Spleen (tissue), 11 donors: ENCODE data around the gene CSTB. TPM values are rescaled to one million over a fixed set of nuclear protein-coding genes. Genes with fewer than 3 reads are reported as not detected.
A peak's percentile ranks its signal among the peaks of the same experiment; 100 is the strongest.

Experiments
- DNase-seq: peaks from one replicate; pipeline ENCODE4 v3.0.0-alpha.2; 2020
- H3K27ac ChIP-seq, 8 donors: fragments of 200-600 bp; sonication (generic) in 7 of 8; 1 replicate in 4 of 8; 2 replicates in 4 of 8; pipeline versions ENCODE4 v1.5.0 to v1.8.0; 2016 to 2021; ENCODE audit warnings: inconsistent platforms in 4 of 8, mild to moderate bottlenecking in 4 of 8, moderate library complexity in 1 of 8
- H3K27me3 ChIP-seq, 7 donors: fragments of 200-600 bp; sonication (generic) in 6 of 7; replicated peaks in 1 of 7; 1 replicate in 4 of 7; 2 replicates in 3 of 7; pipeline versions ENCODE4 v1.5.0 to v1.8.0; 2016 to 2021; ENCODE audit warnings: inconsistent platforms in 3 of 7, mild to moderate bottlenecking in 1 of 7
- H3K36me3 ChIP-seq, 6 donors: fragments of 200-600 bp; sonication (generic) in 5 of 6; 1 replicate in 4 of 6; 2 replicates in 2 of 6; pipeline versions ENCODE4 v1.5.0 to v1.8.0; 2016 to 2021; ENCODE audit warnings: inconsistent platforms in 2 of 6
- H3K4me1 ChIP-seq, 6 donors: fragments of 200-600 bp; sonication (generic) in 5 of 6; 1 replicate in 3 of 6; 2 replicates in 3 of 6; pipeline versions ENCODE4 v1.5.0 to v1.8.0; 2016 to 2021; ENCODE audit warnings: inconsistent platforms in 3 of 6
- H3K4me3 ChIP-seq, 8 donors: fragments of 200-600 bp; sonication (generic) in 7 of 8; 1 replicate in 4 of 8; 2 replicates in 4 of 8; pipeline versions ENCODE4 v1.5.0 to v1.8.0; 2016 to 2021; ENCODE audit warnings: inconsistent platforms in 4 of 8, mild to moderate bottlenecking in 4 of 8, moderate library complexity in 2 of 8
- H3K9me3 ChIP-seq, 8 donors: fragments of 200-600 bp; sonication (generic) in 7 of 8; 1 replicate in 4 of 8; 2 replicates in 4 of 8; pipeline versions ENCODE4 v1.5.0 to v1.8.0; 2016 to 2021; ENCODE audit warnings: inconsistent platforms in 4 of 8
- CTCF ChIP-seq, 11 experiments: fragments of 200-600 bp in 7 of 11; fragments of 450-650 bp in 4 of 11; sonication (generic) in 4 of 11; IDR thresholded peaks in 8 of 11; conservative IDR thresholded peaks in 3 of 11; 1 replicate in 7 of 11; 2 replicates in 4 of 11; pipeline versions ENCODE4 v1.4.0 to v1.8.0; 2016 to 2021; ENCODE audit warnings: antibody characterized with exemption in 11 of 11, inconsistent platforms in 4 of 11, mild to moderate bottlenecking in 1 of 11
- POLR2A ChIP-seq, 3 donors: fragments of 450-650 bp; IDR thresholded peaks; one replicate each; pipeline ENCODE4 v1.5.1; 2017; ENCODE audit warnings: antibody characterized with exemption in 3 of 3, mild to moderate bottlenecking in 1 of 3
- POLR2AphosphoS5 ChIP-seq, 3 donors: sonication (generic); formaldehyde crosslinking; IDR thresholded peaks; one replicate each; pipeline ENCODE4 v1.5.1; 2017; ENCODE audit warnings: antibody characterized with exemption in 3 of 3
- WGBS, 5 donors: extraction: QIAGEN DNeasy Blood & Tissue Kit in 3 of 5; methylation state at CpG; one replicate each; pipeline versions ENCODE4 v1.1.5 to v1.1.7; 2013 to 2018; 5-methylcytosine and 5-hydroxymethylcytosine counted together
- intact Hi-C: fragments of 100-400 bp; cut with DNase I; formaldehyde crosslinking; loops from one replicate; pipeline ENCODE4 v1.15.0; 2023; ENCODE audit warnings: low total_unique reads
- polyA plus RNA-seq, 3 donors: library from polyadenylated mRNA; stranded (reverse); fragments of 200-250 nt; gene quantifications; one replicate each; pipeline ENCODE4 v1.2.1, GENCODE V29; 2013
- total RNA-seq, 7 donors: library from RNA; depleted of rRNA in 3 of 7; stranded (reverse); fragments of >200 nt in 3 of 7; fragmentation: NEBNext Ultra II Directional in 4 of 7; extraction: Animal tissue kit (Norgen Biotek cat#: 25700) in 4 of 7; gene quantifications; one replicate each; pipeline versions ENCODE4 v1.1.0 to v1.2.1, GENCODE V29; 2016 to 2021
- donor health status: healthy with polysubstance abuse.
- donor health status: DM: no; HTN: no; CAD: no; lungs with moderate emphysema.
- donor health status: DM: no; HTN: no; CAD: no.
- donor health status: Bipolar disorder and iron deficiency.
- donor health status: healthy.
- donor health status: DM: no; HTN: no; CAD: no.
- donor health status: DM: yes; HTN: yes; CAD: no.

CSTB gene
- total and polyA plus RNA-seq, 10 donors: 10.5 to 93.8 (median 33.2) TPM

GRCh38 chr21:43812957-43813655 lies 37.0 kb upstream of the CSTB start:
- TF ChIP-seq CTCF (IDR thresholded peaks at IDR 0.05 in 8 of 11, conservative IDR thresholded peaks at IDR 0.05 in 3 of 11): no peak
- peak in 1 of 3 donors; percentile 8 for TF ChIP-seq POLR2AphosphoS5 (IDR thresholded peaks at IDR 0.05)
- TF ChIP-seq POLR2A (IDR thresholded peaks at IDR 0.05): no peak
- WGBS, 5 donors: 85 to 95% (median 90%) methylated on average over 14 to 19 of the region's 19 CpGs
- Histone ChIP-seq H3K4me3 (no peak overlapping the region), H3K9me3 (peaks cover 0 to 1% (median 0%) of the 10 kb centered on the region in 8 donors), H3K27me3 (no peaks in the 10 kb centered on the region), H3K27ac (peak overlapping the region in 5 of 8 donors; percentile 52 to 77 (median 66)), H3K36me3 (peaks cover 0 to 7% (median 0%) of the 10 kb centered on the region in 6 donors), H3K4me1 (peaks cover 14 to 71% (median 44%) of the 10 kb centered on the region in 6 donors)
- DNase-seq: no peak
- intact Hi-C loops: loop anchor here (10.0 kb wide), 1 partner anchor 122 kb away; no protein-coding TSS in a partner anchor

- Histone ChIP-seq H3K27me3 (no peaks in the 10 kb centered on the region), H3K27ac (peak overlapping the region in 6 of 8 donors; percentile 36 to 77 (median 62)), H3K4me3 (peak overlapping the region in 5 of 8 donors; percentile 6 to 54 (median 20)), H3K4me1 (peaks cover 14 to 69% (median 40%) of the 10 kb centered on the region in 6 donors), H3K36me3 (peaks cover 0 to 9% (median 0%) of the 10 kb centered on the region in 6 donors), H3K9me3 (no peaks in the 10 kb centered on the region)
- intact Hi-C loops: loop anchor here (10.0 kb wide), 1 partner anchor 123 kb away; no protein-coding TSS in a partner anchor
- TF ChIP-seq CTCF (IDR thresholded peaks at IDR 0.05 in 8 of 11, conservative IDR thresholded peaks at IDR 0.05 in 3 of 11) (no peak), POLR2A (IDR thresholded peaks at IDR 0.05) (no peak), POLR2AphosphoS5 (IDR thresholded peaks at IDR 0.05) (peak; percentile 42 to 74 (median 65))
- WGBS, 5 donors: 29 to 58% (median 36%) methylated on average over 17 to 27 of the region's 27 CpGs
- no peak for DNase-seq
These were observed 36.2 kb upstream of the CSTB start for GRCh38 chr21:43812139-43812821.

- intact Hi-C loops: loop anchor here (10.0 kb wide), 1 partner anchor 123 kb away; no protein-coding TSS in a partner anchor
- DNase-seq: no peak
- H3K9me3 ChIP-seq: no peaks in the 10 kb centered on the region
- H3K4me3 ChIP-seq: peak overlapping the region in 5 of 8 donors; percentile 6 to 54 (median 20)
- H3K27me3 ChIP-seq: no peaks in the 10 kb centered on the region
- peaks cover 0 to 11% (median 0%) of the 10 kb centered on the region in 6 donors for H3K36me3 ChIP-seq
- H3K27ac ChIP-seq: peak overlapping the region in 6 of 8 donors; percentile 36 to 77 (median 62)
- no peak for TF ChIP-seq POLR2A (IDR thresholded peaks at IDR 0.05)
- TF ChIP-seq POLR2AphosphoS5 (IDR thresholded peaks at IDR 0.05): no peak
- peak in 1 of 11 experiments; percentile 19 for TF ChIP-seq CTCF (IDR thresholded peaks at IDR 0.05 in 8 of 11, conservative IDR thresholded peaks at IDR 0.05 in 3 of 11)
- H3K4me1 ChIP-seq: peaks cover 14 to 68% (median 43%) of the 10 kb centered on the region in 6 donors
- WGBS, 5 donors: 60 to 74% (median 73%) methylated on average over 12 to 24 of the region's 24 CpGs
These were observed 35.4 kb upstream of the CSTB start for GRCh38 chr21:43811262-43812105.
